ENCODE measurements around the gene ZMAT5. TPM values are rescaled to one million over a fixed set of nuclear protein-coding genes. Genes with fewer than 3 reads are reported as not detected.
A peak's percentile ranks its signal among the peaks of the same experiment; 100 is the strongest.

Gene ZMAT5
- total and polyA plus RNA-seq, 10 of the 15 experiments (the other 5 are each of a cell fraction or from before 2014, with no cell fraction given) = 2.3 to 43.0 (median 21.9) TPM

DNA sequence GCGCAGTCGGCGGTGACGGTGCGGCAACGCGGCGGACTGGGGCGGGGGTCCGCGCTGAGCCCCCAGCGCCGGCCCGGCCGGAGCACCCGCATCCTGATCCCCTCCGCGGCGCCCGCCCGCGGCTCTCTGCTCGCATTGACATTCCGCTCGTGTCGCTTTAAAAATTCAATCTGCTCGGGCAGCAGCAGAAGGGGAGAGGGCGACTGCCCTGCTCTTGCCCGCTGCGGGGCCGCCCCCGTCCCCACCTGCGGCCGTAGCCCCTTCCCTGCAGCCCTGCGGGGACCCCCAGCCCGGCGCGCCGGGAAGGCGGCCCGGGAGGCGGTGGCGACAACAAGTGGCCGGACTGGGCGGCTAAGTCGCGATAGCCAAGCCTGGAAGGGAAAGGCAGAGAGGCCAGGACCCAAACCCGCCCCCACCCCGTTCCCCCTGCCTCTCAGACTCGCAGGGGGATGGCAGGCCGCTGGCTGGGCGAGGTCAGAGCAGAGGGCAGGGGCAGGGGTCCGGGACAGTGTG, 45.9 kb downstream of the ZMAT5 start:
- BruUV-seq (replicated peaks) = no TSS peak
- Histone ChIP-seq H3K27ac (ENCODE audit: control insufficient read depth, insufficient read depth) (no peak overlapping the region), H3K4me2 (ENCODE audit: control insufficient read depth, insufficient read depth) (no peak overlapping the region), H3K27me3 (replicated peaks in 1 of 2; ENCODE audit: control insufficient read depth in 2 of 2, insufficient read depth in 2 of 2, low read length in 1 of 2) (peaks cover 3 to 9% of the 10 kb centered on the region in 2 experiments; a peak in 2 of 4 replicates), H4K20me1 (ENCODE audit: control insufficient read depth, insufficient read depth) (no peaks in the 10 kb centered on the region), H3K79me2 (ENCODE audit: control insufficient read depth, insufficient read depth, low read length) (no peaks in the 10 kb centered on the region), H3K9ac (ENCODE audit: control insufficient read depth, insufficient read depth, low read length) (no peak overlapping the region), H3K4me3 (no peak overlapping the region), H3K9me3 (replicated peaks; ENCODE audit: control insufficient read depth, insufficient read depth, low read length) (no peaks in the 10 kb centered on the region), H2AFZ (ENCODE audit: control insufficient read depth, low read depth, low read length) (no peak overlapping the region), H3K36me3 (ENCODE audit: control insufficient read depth in 2 of 2, insufficient read depth in 2 of 2, low read length in 1 of 2) (no peaks in the 10 kb centered on the region), H3K4me1 (ENCODE audit: control insufficient read depth, insufficient read depth, low read length) (no peaks in the 10 kb centered on the region)
- FAIRE-seq (no peak), DNase-seq (ENCODE audit: low read depth, low spot score) (no peak), ATAC-seq (no peak)
- WGBS (ENCODE audit: insufficient coverage, insufficient replicate concordance, low lambda C conversion rate, missing lambda C conversion rate) = 19% methylated on average over 35 of the region's 53 CpGs
- CTCF ChIA-PET = no interaction called here
- SMC1A ChIA-PET (ENCODE audit: uncharacterized antibody, unreplicated experiment) = no interaction called here
- in situ Hi-C loops (cut with MboI) (no loop called here), intact Hi-C loops (cut with micrococcal nuclease; ENCODE audit: unreplicated experiment) (loop anchor here (10.0 kb wide), 1 partner anchor 364 kb away; the partner anchor contains the start of gene HORMAD2)
- TF ChIP-seq SUZ12 (IDR thresholded peaks at IDR 0.05; ENCODE audit: unreplicated experiment) = peak; percentile 15
- TF ChIP-seq, protein P1, sequence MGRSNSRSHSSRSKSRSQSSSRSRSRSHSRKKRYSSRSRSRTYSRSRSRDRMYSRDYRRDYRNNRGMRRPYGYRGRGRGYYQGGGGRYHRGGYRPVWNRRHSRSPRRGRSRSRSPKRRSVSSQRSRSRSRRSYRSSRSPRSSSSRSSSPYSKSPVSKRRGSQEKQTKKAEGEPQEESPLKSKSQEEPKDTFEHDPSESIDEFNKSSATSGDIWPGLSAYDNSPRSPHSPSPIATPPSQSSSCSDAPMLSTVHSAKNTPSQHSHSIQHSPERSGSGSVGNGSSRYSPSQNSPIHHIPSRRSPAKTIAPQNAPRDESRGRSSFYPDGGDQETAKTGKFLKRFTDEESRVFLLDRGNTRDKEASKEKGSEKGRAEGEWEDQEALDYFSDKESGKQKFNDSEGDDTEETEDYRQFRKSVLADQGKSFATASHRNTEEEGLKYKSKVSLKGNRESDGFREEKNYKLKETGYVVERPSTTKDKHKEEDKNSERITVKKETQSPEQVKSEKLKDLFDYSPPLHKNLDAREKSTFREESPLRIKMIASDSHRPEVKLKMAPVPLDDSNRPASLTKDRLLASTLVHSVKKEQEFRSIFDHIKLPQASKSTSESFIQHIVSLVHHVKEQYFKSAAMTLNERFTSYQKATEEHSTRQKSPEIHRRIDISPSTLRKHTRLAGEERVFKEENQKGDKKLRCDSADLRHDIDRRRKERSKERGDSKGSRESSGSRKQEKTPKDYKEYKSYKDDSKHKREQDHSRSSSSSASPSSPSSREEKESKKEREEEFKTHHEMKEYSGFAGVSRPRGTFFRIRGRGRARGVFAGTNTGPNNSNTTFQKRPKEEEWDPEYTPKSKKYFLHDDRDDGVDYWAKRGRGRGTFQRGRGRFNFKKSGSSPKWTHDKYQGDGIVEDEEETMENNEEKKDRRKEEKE (IDR thresholded peaks at IDR 0.05) = no peak
- POLR2A ChIA-PET = no interaction called here
- RAD21 ChIA-PET (ENCODE audit: unreplicated experiment) = no interaction called here

DNA sequence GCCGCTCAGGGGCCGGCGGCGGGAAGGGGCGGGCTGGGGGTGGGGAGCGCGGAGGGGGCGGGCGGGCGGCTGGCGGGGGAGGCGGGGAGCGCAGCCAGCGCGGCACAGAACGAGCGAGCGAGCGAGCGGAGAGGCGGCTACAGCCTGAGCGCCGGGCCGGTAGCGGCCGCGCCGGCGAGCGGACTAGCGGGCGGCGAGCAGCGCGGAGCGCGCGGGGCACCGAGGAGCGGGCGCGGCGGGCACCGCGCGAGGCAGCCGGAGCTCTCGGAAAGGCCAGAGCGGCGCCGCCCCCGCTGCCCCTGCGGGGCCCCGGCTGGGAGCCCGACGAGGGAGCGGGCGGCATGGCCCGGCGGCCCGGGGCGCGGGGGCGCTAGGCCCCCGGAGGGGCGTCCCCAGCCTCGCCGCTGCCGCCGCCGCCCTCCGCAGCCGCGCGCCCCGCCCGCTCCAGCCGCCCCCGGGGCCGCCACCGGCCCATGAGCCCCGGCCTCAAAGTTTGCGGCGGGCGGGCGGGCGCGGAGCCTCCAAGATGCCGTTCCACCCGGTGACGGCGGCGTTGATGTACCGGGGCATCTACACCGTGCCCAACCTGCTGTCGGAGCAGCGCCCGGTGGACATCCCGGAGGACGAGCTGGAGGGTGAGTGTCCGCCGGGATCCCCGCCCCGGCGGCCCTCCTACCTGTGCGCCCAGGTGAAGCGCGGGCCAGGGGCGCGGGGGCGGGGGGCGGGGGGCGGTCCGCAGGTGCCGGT, 46.7 kb downstream of the ZMAT5 start, which contains the start of gene CABP7:
Gene CABP7, plus strand, starts transcription at position 105 of the 747 bp plus-strand sequence. Its CDS starts 422 bp downstream, at position 527.
- FAIRE-seq = no peak
- SMC1A ChIA-PET (ENCODE audit: uncharacterized antibody, unreplicated experiment) = no interaction called here

More for the DNA sequence above, 46.7 kb downstream of the ZMAT5 start, which contains the start of gene CABP7:
- Histone ChIP-seq H3K79me2 (ENCODE audit: control insufficient read depth, insufficient read depth, low read length) (no peaks in the 10 kb centered on the region), H3K27ac (ENCODE audit: control insufficient read depth, insufficient read depth) (no peak within 1 kb of the TSS), H3K4me2 (ENCODE audit: control insufficient read depth, insufficient read depth) (no peak within 1 kb of the TSS), H3K4me3 (no peak within 1 kb of the TSS), H3K36me3 (ENCODE audit: control insufficient read depth in 2 of 2, insufficient read depth in 2 of 2, low read length in 1 of 2) (no peaks in the 10 kb centered on the region), H3K9ac (ENCODE audit: control insufficient read depth, insufficient read depth, low read length) (no peak within 1 kb of the TSS), H3K27me3 (replicated peaks in 1 of 2; ENCODE audit: control insufficient read depth in 2 of 2, insufficient read depth in 2 of 2, low read length in 1 of 2) (peaks cover 3 to 9% of the 10 kb centered on the region in 2 experiments; a peak in 2 of 4 replicates), H3K4me1 (ENCODE audit: control insufficient read depth, insufficient read depth, low read length) (no peaks in the 10 kb centered on the region), H2AFZ (ENCODE audit: control insufficient read depth, low read depth, low read length) (no peak within 1 kb of the TSS), H4K20me1 (ENCODE audit: control insufficient read depth, insufficient read depth) (no peaks in the 10 kb centered on the region), H3K9me3 (replicated peaks; ENCODE audit: control insufficient read depth, insufficient read depth, low read length) (no peaks in the 10 kb centered on the region)
- DNase-seq (ENCODE audit: low read depth, low spot score) (no peak), ATAC-seq (no peak)
- no TSS peak for BruUV-seq (replicated peaks)
- TF ChIP-seq ZBTB11 (CRISPR knock-in tag; IDR thresholded peaks at IDR 0.05) (no peak), SUZ12 (IDR thresholded peaks at IDR 0.05; ENCODE audit: unreplicated experiment) (peak; percentile 64)
- ChIA-PET CTCF (no interaction called here), RAD21 (ENCODE audit: unreplicated experiment) (no interaction called here), POLR2A (no interaction called here)
- 6% methylated on average over 58 of the region's 115 CpGs for WGBS (ENCODE audit: insufficient coverage, insufficient replicate concordance, low lambda C conversion rate, missing lambda C conversion rate)
- intact Hi-C loops (cut with micrococcal nuclease; ENCODE audit: unreplicated experiment) (loop anchor here (10.0 kb wide), 1 partner anchor 365 kb away; the partner anchor contains the start of gene HORMAD2), in situ Hi-C loops (cut with MboI) (no loop called here)

Data from GM12878 (cell line).